Measurements from ENCODE around the gene GPR15.
"Not testable (repeated sequence)": the region's sequence is repeated elsewhere in the genome, so short reads cannot be mapped to it uniquely, and the experiment has no call there.

Gene GPR15

GRCh38 chr3:98554580-98554979 lies 22.8 kb downstream of the GPR15 start:
- DNase-seq: no peak
- intact Hi-C loops (cut with DNase I): no loop called here

- DNase-seq: no peak
- intact Hi-C loops (cut with DNase I): no loop called here
These were observed 23.2 kb downstream of the GPR15 start for GRCh38 chr3:98555025-98555379.

GRCh38 chr3:98556164-98557130 lies 24.7 kb downstream of the GPR15 start:
- no peak for DNase-seq
- intact Hi-C loops (cut with DNase I): no loop called here

- intact Hi-C loops (cut with DNase I): no loop called here
- peak in 22 of 42 donors; percentile 12 to 77 (median 36) for DNase-seq
These were observed 25.7 kb downstream of the GPR15 start for GRCh38 chr3:98557324-98558010.

- intact Hi-C loops (cut with DNase I): no loop called here
- no peak for DNase-seq
These were observed 26.5 kb downstream of the GPR15 start for GRCh38 chr3:98558100-98558827.

GRCh38 chr3:98559769-98560168 lies 28.0 kb downstream of the GPR15 start:
- DNase-seq; intact Hi-C loops (cut with DNase I): not testable (repeated sequence)

GRCh38 chr3:98560911-98561310 lies 29.1 kb downstream of the GPR15 start:
- intact Hi-C loops (cut with DNase I): no loop called here
- DNase-seq: no peak

- DNase-seq: no peak
- intact Hi-C loops (cut with DNase I): no loop called here
These were observed 30.1 kb downstream of the GPR15 start for GRCh38 chr3:98561727-98562521.

- DNase-seq: no peak
- intact Hi-C loops (cut with DNase I): no loop called here
These were observed 32.0 kb downstream of the GPR15 start for GRCh38 chr3:98563661-98564281.

GRCh38 chr3:98564282-98565005 lies 32.7 kb downstream of the GPR15 start:
- intact Hi-C loops (cut with DNase I): no loop called here
- no peak for DNase-seq

- no peak for DNase-seq
- intact Hi-C loops (cut with DNase I): no loop called here
These were observed 33.5 kb downstream of the GPR15 start for GRCh38 chr3:98565237-98565643.

GRCh38 chr3:98565843-98566242 lies 34.1 kb downstream of the GPR15 start:
- intact Hi-C loops (cut with DNase I): no loop called here
- no peak for DNase-seq

GRCh38 chr3:98567666-98568270 lies 36.0 kb downstream of the GPR15 start:
- intact Hi-C loops (cut with DNase I): no loop called here
- no peak for DNase-seq

- intact Hi-C loops (cut with DNase I): no loop called here
- no peak for DNase-seq
These were observed 36.6 kb downstream of the GPR15 start for GRCh38 chr3:98568402-98568801.

- DNase-seq: no peak
- intact Hi-C loops (cut with DNase I): no loop called here
These were observed 41.5 kb downstream of the GPR15 start for GRCh38 chr3:98573181-98573728.

GRCh38 chr3:98574132-98574531 lies 42.4 kb downstream of the GPR15 start:
- peak in 34 of 42 donors; percentile 9 to 83 (median 51) for DNase-seq
- intact Hi-C loops (cut with DNase I): no loop called here

All from head of caudate nucleus (tissue), 42 donors.